Uterus (tissue), 4 donors: Measurements from ENCODE around the gene NELL1. TPM values are rescaled to one million over a fixed set of nuclear protein-coding genes. Genes with fewer than 3 reads are reported as not detected.

Experiments used
- DNase-seq, 2 donors: peaks; one replicate each; pipeline ENCODE4 v3.0.0-alpha.2; 2019 to 2020
- H3K27ac ChIP-seq, 2 donors: fragments of 200-600 bp; sonication (generic); 1 replicate in 1 of 2; 2 replicates in 1 of 2; pipeline ENCODE4 v1.5.1; 2016 to 2018
- H3K27me3 ChIP-seq, 2 donors: fragments of 200-600 bp; sonication (generic); one replicate each; pipeline ENCODE4 v1.5.1; 2018 to 2019; ENCODE audit warnings: control low read depth in 1 of 2
- H3K36me3 ChIP-seq, 2 donors: fragments of 200-600 bp; sonication (generic); one replicate each; pipeline ENCODE4 v1.5.1; 2019; ENCODE audit warnings: control low read depth in 1 of 2
- H3K4me1 ChIP-seq, 2 donors: fragments of 200-600 bp; sonication (generic); one replicate each; pipeline ENCODE4 v1.5.1; 2018 to 2019; ENCODE audit warnings: control low read depth in 1 of 2
- H3K4me3 ChIP-seq, 2 donors: fragments of 200-600 bp; sonication (generic); 1 replicate in 1 of 2; 2 replicates in 1 of 2; pipeline ENCODE4 v1.5.1; 2018 to 2019; ENCODE audit warnings: mild to moderate bottlenecking in 1 of 2
- H3K9me3 ChIP-seq, 2 donors: fragments of 200-600 bp; sonication (generic); one replicate each; pipeline ENCODE4 v1.5.1; 2019; ENCODE audit warnings: control low read depth in 1 of 2
- CTCF ChIP-seq, 4 experiments: fragments of 200-600 bp in 2 of 4; fragments of 450-650 bp in 2 of 4; sonication (generic) in 2 of 4; IDR thresholded peaks; one replicate each; pipeline ENCODE4 v1.5.1; 2016 to 2019; ENCODE audit warnings: antibody characterized with exemption in 4 of 4, mild to moderate bottlenecking in 2 of 4, moderate library complexity in 1 of 4
- POLR2A ChIP-seq, 2 donors: fragments of 450-650 bp; IDR thresholded peaks; one replicate each; pipeline ENCODE4 v1.6.1; 2016; ENCODE audit warnings: antibody characterized with exemption in 2 of 2, mild to moderate bottlenecking in 1 of 2, moderate library complexity in 1 of 2
- intact Hi-C: fragments of 100-400 bp; cut with DNase I; formaldehyde crosslinking; loops from one replicate; pipeline ENCODE4 v1.15.1; 2023; ENCODE audit warnings: low total_unique reads
- total RNA-seq, 4 donors: library from RNA; depleted of rRNA in 3 of 4; stranded (reverse); fragments of >200 nt in 3 of 4; gene quantifications; one replicate each; pipeline versions ENCODE4 v1.1.0 to v1.2.4, GENCODE V29; 2014 to 2023
- donor health status: DM: yes; HTN: yes; CAD: no.

NELL1 gene
- total RNA-seq, 4 donors from 2014 or later = 0.34 to 25.1 TPM; not detected in 2

- Histone ChIP-seq H3K27ac (no peak overlapping the region), H3K27me3 (no peaks in the 10 kb centered on the region), H3K4me1 (no peaks in the 10 kb centered on the region), H3K9me3 (no peaks in the 10 kb centered on the region), H3K4me3 (no peak overlapping the region), H3K36me3 (no peaks in the 10 kb centered on the region)
- DNase-seq = no peak
- TF ChIP-seq CTCF (IDR thresholded peaks at IDR 0.05) (no peak), POLR2A (IDR thresholded peaks at IDR 0.05) (no peak)
- intact Hi-C loops = no loop called here
Measured at GRCh38 chr11:20729597-20730105, 60.3 kb downstream of the NELL1 start.

DNA sequence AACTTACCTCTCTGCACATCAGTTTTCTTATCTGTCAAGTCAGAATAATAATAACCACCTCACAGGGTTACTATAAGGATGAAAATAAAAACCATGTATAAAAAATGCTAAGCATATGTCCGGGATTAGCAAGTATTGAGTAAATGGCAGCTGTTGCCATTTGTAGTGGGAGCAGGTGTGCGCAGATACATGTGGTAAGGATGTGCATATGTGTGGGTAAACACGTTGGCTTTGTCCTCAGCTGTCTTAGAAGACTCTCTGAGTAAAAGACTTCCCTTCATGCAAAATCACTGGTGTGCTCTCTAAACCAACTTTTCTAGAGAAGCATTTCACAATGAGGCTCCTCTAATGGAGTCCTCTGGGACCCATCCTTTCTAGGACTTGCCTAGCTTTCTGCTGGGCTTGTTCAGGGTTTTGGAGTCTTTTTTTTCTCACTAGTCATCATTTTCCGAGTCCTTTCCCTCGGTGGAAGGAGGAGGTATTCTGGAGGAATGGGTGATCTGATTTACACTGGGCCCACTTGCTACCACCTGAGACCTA lies 62.4 kb downstream of the NELL1 start:
- Histone ChIP-seq H3K36me3 (no peaks in the 10 kb centered on the region), H3K9me3 (no peaks in the 10 kb centered on the region), H3K4me3 (no peak overlapping the region), H3K27me3 (no peaks in the 10 kb centered on the region), H3K27ac (no peak overlapping the region), H3K4me1 (no peaks in the 10 kb centered on the region)
- no peak for DNase-seq
- TF ChIP-seq CTCF (IDR thresholded peaks at IDR 0.05) (no peak), POLR2A (IDR thresholded peaks at IDR 0.05) (no peak)
- intact Hi-C loops = no loop called here

DNA sequence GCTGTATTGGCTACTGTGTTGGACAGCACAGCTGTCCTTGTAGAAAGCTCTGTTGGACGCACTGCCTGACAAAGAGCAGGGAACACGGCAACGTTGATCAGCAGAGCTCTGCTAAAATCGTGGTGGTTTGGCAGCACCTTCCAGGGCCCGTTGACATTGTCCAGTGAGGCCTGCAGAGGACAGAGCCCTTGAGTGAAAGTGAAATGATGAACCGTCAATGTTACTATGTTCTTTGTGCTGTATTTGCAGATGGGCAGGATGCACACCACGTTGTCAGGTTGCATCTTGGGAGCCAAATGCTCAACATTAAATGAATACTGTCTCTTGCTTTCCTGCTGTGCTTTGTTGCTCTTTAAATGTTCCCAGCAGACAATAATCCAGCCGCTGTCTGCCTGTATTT lies 69.7 kb downstream of the NELL1 start:
- intact Hi-C loops = no loop called here
- Histone ChIP-seq H3K27me3 (no peaks in the 10 kb centered on the region), H3K9me3 (no peaks in the 10 kb centered on the region), H3K36me3 (no peaks in the 10 kb centered on the region), H3K4me3 (no peak overlapping the region), H3K4me1 (no peaks in the 10 kb centered on the region), H3K27ac (no peak overlapping the region)
- no peak for DNase-seq
- no peak for TF ChIP-seq POLR2A (IDR thresholded peaks at IDR 0.05)
- no peak for TF ChIP-seq CTCF (IDR thresholded peaks at IDR 0.05)

- Histone ChIP-seq H3K4me1 (no peaks in the 10 kb centered on the region), H3K4me3 (no peak overlapping the region), H3K27me3 (no peaks in the 10 kb centered on the region), H3K9me3 (no peaks in the 10 kb centered on the region), H3K27ac (no peak overlapping the region), H3K36me3 (no peaks in the 10 kb centered on the region)
- DNase-seq = no peak
- intact Hi-C loops = no loop called here
- TF ChIP-seq CTCF (IDR thresholded peaks at IDR 0.05) (no peak), POLR2A (IDR thresholded peaks at IDR 0.05) (no peak)
Measured at GRCh38 chr11:20739577-20739976, 70.2 kb downstream of the NELL1 start.

GRCh38 chr11:20754933-20755332 lies 85.5 kb downstream of the NELL1 start:
- H3K9me3 ChIP-seq = no peaks in the 10 kb centered on the region
- H3K4me3 ChIP-seq = no peak overlapping the region
- H3K27ac ChIP-seq = no peak overlapping the region
- no peak for TF ChIP-seq POLR2A (IDR thresholded peaks at IDR 0.05)
- no peak for TF ChIP-seq CTCF (IDR thresholded peaks at IDR 0.05)
- no peak for DNase-seq
- H3K4me1 ChIP-seq = no peaks in the 10 kb centered on the region
- no peaks in the 10 kb centered on the region for H3K36me3 ChIP-seq
- intact Hi-C loops = no loop called here
- H3K27me3 ChIP-seq = no peaks in the 10 kb centered on the region
